Astrocyte of the cerebellum (primary cell): ENCODE measurements around the gene WDR89.
A peak's percentile ranks its signal among the peaks of the same experiment; 100 is the strongest.

Source experiments
- DNase-seq: peaks from one replicate; pipeline ENCODE4 v3.0.0-alpha.2; 2011; ENCODE audit warnings: low read depth
- H3K4me3 ChIP-seq: 2 replicates; pipeline ENCODE4 v1.5.1; 2011; ENCODE audit warnings: mild to moderate bottlenecking, low read depth, low read length, moderate library complexity
- in situ Hi-C: cut with HindIII; loops from 2 replicates; pipeline ENCODE4 v1.10.0; 2017; ENCODE audit warnings: low sequenced_read_pairs
- TF ChIP-seq, protein P1 (sequence below): IDR thresholded peaks from 2 replicates; pipeline ENCODE4 v1.5.1; 2012; ENCODE audit warnings: low read length, low read depth, moderate library complexity, mild to moderate bottlenecking; ENCODE audit errors: missing control alignments

Gene WDR89

DNA sequence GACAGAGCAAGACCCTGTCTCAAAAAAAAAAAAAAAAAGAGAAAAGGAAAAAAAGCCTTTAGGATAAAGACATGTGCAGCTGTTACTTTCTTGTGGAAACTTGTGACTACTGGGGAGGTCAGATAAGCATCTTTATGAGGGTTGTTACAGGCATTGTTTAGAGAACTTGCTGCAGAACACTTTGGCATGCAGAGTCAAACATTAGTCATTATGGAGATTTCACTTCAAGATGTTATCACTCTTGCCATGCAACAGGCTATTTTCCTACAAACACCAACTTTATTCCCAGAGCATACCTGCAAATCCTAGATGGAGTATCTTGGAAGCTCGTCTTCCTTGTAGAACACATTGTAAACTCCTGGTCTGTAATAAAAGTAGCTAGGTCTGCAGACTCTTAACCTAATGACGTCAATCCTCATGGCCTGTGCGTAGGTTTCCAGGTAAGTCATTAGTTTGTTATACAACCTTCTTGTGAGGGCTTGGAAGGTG is 36.3 kb upstream of the WDR89 start:
- TF ChIP-seq, protein P1, sequence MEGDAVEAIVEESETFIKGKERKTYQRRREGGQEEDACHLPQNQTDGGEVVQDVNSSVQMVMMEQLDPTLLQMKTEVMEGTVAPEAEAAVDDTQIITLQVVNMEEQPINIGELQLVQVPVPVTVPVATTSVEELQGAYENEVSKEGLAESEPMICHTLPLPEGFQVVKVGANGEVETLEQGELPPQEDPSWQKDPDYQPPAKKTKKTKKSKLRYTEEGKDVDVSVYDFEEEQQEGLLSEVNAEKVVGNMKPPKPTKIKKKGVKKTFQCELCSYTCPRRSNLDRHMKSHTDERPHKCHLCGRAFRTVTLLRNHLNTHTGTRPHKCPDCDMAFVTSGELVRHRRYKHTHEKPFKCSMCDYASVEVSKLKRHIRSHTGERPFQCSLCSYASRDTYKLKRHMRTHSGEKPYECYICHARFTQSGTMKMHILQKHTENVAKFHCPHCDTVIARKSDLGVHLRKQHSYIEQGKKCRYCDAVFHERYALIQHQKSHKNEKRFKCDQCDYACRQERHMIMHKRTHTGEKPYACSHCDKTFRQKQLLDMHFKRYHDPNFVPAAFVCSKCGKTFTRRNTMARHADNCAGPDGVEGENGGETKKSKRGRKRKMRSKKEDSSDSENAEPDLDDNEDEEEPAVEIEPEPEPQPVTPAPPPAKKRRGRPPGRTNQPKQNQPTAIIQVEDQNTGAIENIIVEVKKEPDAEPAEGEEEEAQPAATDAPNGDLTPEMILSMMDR = no peak
- no peak overlapping the region for H3K4me3 ChIP-seq
- DNase-seq = peak; percentile 11
- in situ Hi-C loops = no loop called here

DNA sequence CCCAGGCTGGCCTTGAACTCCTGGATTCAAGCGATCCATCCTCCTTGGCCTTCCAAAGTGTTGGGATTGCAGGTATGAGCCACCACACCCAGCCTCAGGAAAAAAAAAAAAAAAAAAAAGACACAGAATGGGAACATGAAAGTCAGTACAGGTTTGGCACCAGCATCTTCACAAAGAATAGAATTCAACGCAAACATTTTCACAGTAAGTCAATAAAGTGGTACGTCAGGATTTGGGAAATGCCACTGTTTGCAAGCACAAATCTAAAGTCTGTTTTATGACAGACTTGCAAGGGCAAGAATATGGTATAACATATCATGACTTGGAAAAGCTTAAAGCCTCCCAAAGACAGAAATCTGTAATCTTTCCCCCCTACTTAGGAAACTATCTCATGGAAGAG is 34.9 kb upstream of the WDR89 start:
- no peak for DNase-seq
- TF ChIP-seq, protein P1 = no peak
- H3K4me3 ChIP-seq = no peak overlapping the region
- in situ Hi-C loops = no loop called here

GRCh38 chr14:63673886-63674497 is 32.3 kb upstream of the WDR89 start:
- no peak overlapping the region for H3K4me3 ChIP-seq
- in situ Hi-C loops = no loop called here
- TF ChIP-seq, protein P1 = no peak
- no peak for DNase-seq

DNA sequence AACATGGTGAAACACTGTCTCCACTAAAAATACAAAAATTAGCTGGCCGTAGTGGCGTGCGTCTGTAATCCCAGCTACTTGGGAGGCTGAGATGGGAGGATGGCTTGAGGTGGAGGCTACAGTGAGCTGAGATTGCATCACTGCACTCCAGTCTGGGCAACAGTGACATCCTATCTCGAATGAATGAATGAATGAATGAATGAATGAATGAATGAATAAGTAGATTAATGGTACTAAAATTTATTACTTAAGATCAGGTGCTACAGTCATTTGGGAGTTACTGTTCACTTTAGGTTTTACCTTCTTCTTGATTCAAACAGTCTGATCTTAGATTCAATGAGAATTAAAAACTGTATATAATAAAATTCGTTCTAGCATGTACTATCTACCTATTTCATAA is 31.6 kb upstream of the WDR89 start:
- H3K4me3 ChIP-seq = no peak overlapping the region
- no peak for DNase-seq
- TF ChIP-seq, protein P1 = no peak
- in situ Hi-C loops = no loop called here

DNA sequence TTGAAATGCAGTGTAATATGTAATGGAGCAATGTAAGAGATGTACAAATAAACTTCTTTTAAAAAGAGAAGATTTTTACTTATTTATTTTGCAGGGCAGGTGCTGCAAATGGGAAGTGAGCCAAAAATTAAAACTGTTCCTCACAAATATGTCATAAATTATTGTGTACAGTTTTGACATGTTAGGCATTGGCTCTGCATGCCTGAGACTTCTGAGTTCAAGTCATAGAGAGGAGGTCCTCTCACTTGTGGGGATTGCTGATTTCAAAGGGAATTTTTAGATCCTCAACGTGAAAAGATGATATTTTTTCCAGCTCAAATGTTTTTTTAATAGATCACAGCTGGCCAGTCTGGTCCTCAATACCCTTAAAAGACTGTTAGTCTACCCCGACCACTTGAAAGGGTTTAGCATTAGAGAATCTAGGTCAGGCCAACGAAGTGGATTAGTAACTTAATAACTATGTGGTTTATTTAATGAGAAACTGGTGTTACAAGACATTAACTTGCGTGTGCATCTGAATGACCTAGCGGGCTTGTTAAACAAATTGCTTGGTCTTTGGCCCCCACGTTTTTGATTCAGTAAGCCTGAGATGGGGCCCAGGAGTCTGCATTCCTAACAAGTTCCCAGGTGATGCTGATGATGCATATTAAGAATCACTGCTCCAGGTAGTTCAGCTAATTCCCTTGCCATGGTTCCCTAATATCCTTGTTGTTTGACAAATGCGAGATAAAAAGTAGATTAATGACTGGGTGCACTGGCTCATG is 30.9 kb upstream of the WDR89 start:
- peak; percentile 3 for DNase-seq

DNA sequence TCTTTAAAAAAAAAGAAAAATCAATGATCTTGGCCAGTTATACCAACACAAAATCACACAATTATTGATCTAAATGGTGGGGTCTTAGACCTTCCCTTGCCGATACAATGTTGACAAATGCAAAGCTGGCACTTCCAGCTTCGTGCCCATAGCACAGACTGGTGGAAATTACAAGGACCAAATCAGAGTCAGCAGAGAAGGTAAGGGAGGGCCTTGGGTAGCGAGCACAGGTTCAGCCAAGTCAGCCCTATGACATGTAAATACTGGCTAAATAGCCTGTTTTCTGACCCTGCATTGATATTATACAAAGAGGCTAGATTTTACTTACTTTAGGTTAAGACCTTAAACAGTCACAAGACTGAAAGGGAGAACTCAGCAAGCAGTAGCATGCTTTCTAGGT is 30.3 kb upstream of the WDR89 start:
- TF ChIP-seq, protein P1 = no peak
- no peak for DNase-seq
- H3K4me3 ChIP-seq = no peak overlapping the region
- in situ Hi-C loops = no loop called here

More for the DNA sequence above, 30.9 kb upstream of the WDR89 start:
- TF ChIP-seq, protein P1 = no peak
- H3K4me3 ChIP-seq = no peak overlapping the region
- in situ Hi-C loops = no loop called here
